ENCODE measurements around the gene ADORA1.

ADORA1 gene

GRCh38 chr1:203213126-203213525 lies 85.6 kb downstream of the ADORA1 start:
- no peak for DNase-seq (ENCODE audit: low spot score)

- no peak for DNase-seq (ENCODE audit: low spot score)
Observed at GRCh38 chr1:203214871-203215270, 87.3 kb downstream of the ADORA1 start.

- no peak for DNase-seq (ENCODE audit: low spot score)
Observed at GRCh38 chr1:203215573-203215972, 88.0 kb downstream of the ADORA1 start.

- peak; percentile 81 for DNase-seq (ENCODE audit: low spot score)
Observed at GRCh38 chr1:203216274-203217138, 89.0 kb downstream of the ADORA1 start.
